Measurements from ENCODE around the gene NUDT16L1. TPM values are rescaled to one million over a fixed set of nuclear protein-coding genes. Genes with fewer than 3 reads are reported as not detected.

Gene NUDT16L1
- total RNA-seq, 1 experiment from 2014 or later = 21.8 TPM

- DNase-seq (ENCODE audit: unreplicated experiment) = no peak
- intact Hi-C loops (cut with micrococcal nuclease) = no loop called here
- Mint-ChIP-seq H3K4me1 (ENCODE audit: insufficient read depth, unreplicated experiment) (no peaks in the 10 kb centered on the region), H3K9me3 (ENCODE audit: unreplicated experiment) (no peaks in the 10 kb centered on the region), H3K36me3 (ENCODE audit: insufficient read depth, unreplicated experiment) (no peaks in the 10 kb centered on the region), H3K27ac (ENCODE audit: low read depth, unreplicated experiment) (no peak overlapping the region), H3K27me3 (ENCODE audit: insufficient read depth, unreplicated experiment) (no peaks in the 10 kb centered on the region), H3K4me3 (ENCODE audit: unreplicated experiment) (no peak overlapping the region)
- ChIA-PET POLR2A (interaction anchor here (0.8 to 1.8 kb wide), 2 partner anchors 9 to 11 kb away, joined by 4 read pairs; partner anchors contain the start of genes ANKS3 and DNAAF8), CTCF (no interaction called here)
- no peak for TF ChIP-seq CTCF (IDR thresholded peaks at IDR 0.05; ENCODE audit: unreplicated experiment)
- BruUV-seq (replicated peaks) = no TSS peak
Measured at GRCh38 chr16:4743226-4743878, 50.0 kb downstream of the NUDT16L1 start.

- no peak overlapping the region for H3K27ac Mint-ChIP-seq (ENCODE audit: low read depth, unreplicated experiment)
- H3K4me1 Mint-ChIP-seq (ENCODE audit: insufficient read depth, unreplicated experiment) = no peaks in the 10 kb centered on the region
- no TSS peak for BruUV-seq (replicated peaks)
- peaks cover 9% of the 10 kb centered on the region for H3K36me3 Mint-ChIP-seq (ENCODE audit: insufficient read depth, unreplicated experiment)
- H3K9me3 Mint-ChIP-seq (ENCODE audit: unreplicated experiment) = no peaks in the 10 kb centered on the region
- POLR2A ChIA-PET = interaction anchor here (1.8 kb wide), 1 partner anchor 10 kb away, joined by 4 read pairs; the partner anchor contains the start of genes ANKS3 and DNAAF8
- H3K4me3 Mint-ChIP-seq (ENCODE audit: unreplicated experiment) = no peak overlapping the region
- TF ChIP-seq CTCF (IDR thresholded peaks at IDR 0.05; ENCODE audit: unreplicated experiment) = no peak
- no peaks in the 10 kb centered on the region for H3K27me3 Mint-ChIP-seq (ENCODE audit: insufficient read depth, unreplicated experiment)
- no peak for DNase-seq (ENCODE audit: unreplicated experiment)
- intact Hi-C loops (cut with micrococcal nuclease) = no loop called here
- CTCF ChIA-PET = no interaction called here
Measured at GRCh38 chr16:4744555-4745273, 51.4 kb downstream of the NUDT16L1 start.

GRCh38 chr16:4745274-4745569 is 51.9 kb downstream of the NUDT16L1 start:
- ChIA-PET CTCF (no interaction called here), POLR2A (interaction anchor here (1.8 kb wide), 1 partner anchor 11 kb away, joined by 4 read pairs; the partner anchor contains the start of genes ANKS3 and DNAAF8)
- H3K4me3 Mint-ChIP-seq (ENCODE audit: unreplicated experiment) = no peak overlapping the region
- intact Hi-C loops (cut with micrococcal nuclease) = no loop called here
- H3K27me3 Mint-ChIP-seq (ENCODE audit: insufficient read depth, unreplicated experiment) = no peaks in the 10 kb centered on the region
- H3K27ac Mint-ChIP-seq (ENCODE audit: low read depth, unreplicated experiment) = no peak overlapping the region
- no TSS peak for BruUV-seq (replicated peaks)
- TF ChIP-seq CTCF (IDR thresholded peaks at IDR 0.05; ENCODE audit: unreplicated experiment) = no peak
- H3K9me3 Mint-ChIP-seq (ENCODE audit: unreplicated experiment) = no peaks in the 10 kb centered on the region
- peaks cover 11% of the 10 kb centered on the region for H3K36me3 Mint-ChIP-seq (ENCODE audit: insufficient read depth, unreplicated experiment)
- no peaks in the 10 kb centered on the region for H3K4me1 Mint-ChIP-seq (ENCODE audit: insufficient read depth, unreplicated experiment)
- DNase-seq (ENCODE audit: unreplicated experiment) = no peak

Small RNA genes within 50 kb of the gene (microRNA-seq; reads per million reads assigned to microRNA genes)
- gene MIR6769A = 0.40 reads per million

Other genes starting within 250 kb of the NUDT16L1 start
- gene NMRAL1, start 218.9 kb upstream of the NUDT16L1 start, total RNA-seq (2022) = 41.2 and 48.6 TPM in 2 replicates
- 60.4 and 65.6 TPM in 2 replicates for gene HMOX2, start 217.2 kb upstream of the NUDT16L1 start, total RNA-seq (2022)
- gene CDIP1, start 154.8 kb upstream of the NUDT16L1 start, total RNA-seq (2022) = 6.0 and 8.0 TPM in 2 replicates
- gene C16orf96, start 137.2 kb upstream of the NUDT16L1 start, total RNA-seq (2022) = not detected in 2 replicates
- gene UBALD1, start 78.7 kb upstream of the NUDT16L1 start, total RNA-seq (2022) = 28.0 and 42.1 TPM in 2 replicates
- 61.3 and 62.9 TPM in 2 replicates for gene MGRN1, start 68.7 kb upstream of the NUDT16L1 start, total RNA-seq (2022)
- 29.9 and 35.0 TPM in 2 replicates for gene ANKS3, start 40.7 kb downstream of the NUDT16L1 start, total RNA-seq (2022)
- gene DNAAF8, start 41.0 kb downstream of the NUDT16L1 start, total RNA-seq (2022) = 0.56 and 1.6 TPM in 2 replicates
- gene ZNF500, start 73.6 kb downstream of the NUDT16L1 start, total RNA-seq (2022) = 13.8 and 14.0 TPM in 2 replicates
- not detected in 2 replicates for gene SEPTIN12, start 94.8 kb downstream of the NUDT16L1 start, total RNA-seq (2022)
- 2.2 and 2.4 TPM in 2 replicates for gene SMIM22, start 101.8 kb downstream of the NUDT16L1 start, total RNA-seq (2022)
- 5.9 and 7.0 TPM in 2 replicates for gene ROGDI, start 109.1 kb downstream of the NUDT16L1 start, total RNA-seq (2022)
- gene GLYR1, start 153.7 kb downstream of the NUDT16L1 start, total RNA-seq (2022) = 67.3 and 77.3 TPM in 2 replicates
- gene UBN1, start 153.9 kb downstream of the NUDT16L1 start, total RNA-seq (2022) = 33.3 and 38.1 TPM in 2 replicates
- 49.1 and 50.1 TPM in 2 replicates for gene PPL, start 243.6 kb downstream of the NUDT16L1 start, total RNA-seq (2022)

Data from MCF 10A (cell line).